ENCODE measurements around the gene SPPL3.
"Not testable (repeated sequence)": the region's sequence is repeated elsewhere in the genome, so short reads cannot be mapped to it uniquely, and the experiment has no call there.

The SPPL3 gene, protein sequence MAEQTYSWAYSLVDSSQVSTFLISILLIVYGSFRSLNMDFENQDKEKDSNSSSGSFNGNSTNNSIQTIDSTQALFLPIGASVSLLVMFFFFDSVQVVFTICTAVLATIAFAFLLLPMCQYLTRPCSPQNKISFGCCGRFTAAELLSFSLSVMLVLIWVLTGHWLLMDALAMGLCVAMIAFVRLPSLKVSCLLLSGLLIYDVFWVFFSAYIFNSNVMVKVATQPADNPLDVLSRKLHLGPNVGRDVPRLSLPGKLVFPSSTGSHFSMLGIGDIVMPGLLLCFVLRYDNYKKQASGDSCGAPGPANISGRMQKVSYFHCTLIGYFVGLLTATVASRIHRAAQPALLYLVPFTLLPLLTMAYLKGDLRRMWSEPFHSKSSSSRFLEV

DNA sequence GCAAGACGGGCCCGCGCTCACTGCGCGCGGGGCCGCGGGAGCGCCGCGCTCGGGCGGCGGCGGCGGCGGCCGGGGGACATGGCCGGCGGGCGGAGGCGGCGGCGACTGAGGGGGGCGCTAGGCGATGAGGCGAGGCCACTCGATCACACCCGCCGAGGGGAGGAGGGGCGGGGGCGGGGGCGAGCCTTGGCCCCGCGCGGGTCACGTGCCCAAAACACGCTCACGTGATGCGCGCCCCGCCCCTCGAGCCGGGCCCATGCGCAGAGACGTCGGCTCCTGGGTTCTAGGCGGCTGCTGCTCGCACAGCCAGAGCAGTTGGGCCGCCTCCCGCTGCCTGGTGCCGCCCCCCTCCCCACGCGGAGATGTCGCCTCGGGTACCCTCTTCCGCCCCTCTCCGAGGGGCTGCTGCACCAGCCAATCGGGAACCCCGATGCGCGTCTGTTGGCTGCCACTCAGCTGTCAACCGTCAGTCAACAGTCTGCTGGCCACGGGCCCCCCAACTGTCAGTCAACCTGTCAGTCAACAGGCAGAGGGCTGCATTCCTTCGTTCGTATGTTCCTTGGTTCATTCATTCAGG lies at the start of gene SPPL3:
SPPL3 (minus strand) TSS at position 162 of the 577 bp plus-strand sequence. CDS start 491 bp downstream, outside the sequence.
- TF ChIP-seq CTCF (conservative IDR thresholded peaks at IDR 0.05; ENCODE audit: low read depth): peak; percentile 32
- peak within 1 kb of the TSS; percentile 95 for H3K27ac ChIP-seq
- peak; percentile 92 for DNase-seq (ENCODE audit: low spot score)
- CTCF ChIA-PET: interaction anchor here (0.7 to 1.7 kb wide), 3 partner anchors 13 to 115 kb away, joined by 4 to 5 read pairs (median 4); no protein-coding TSS in a partner anchor
- POLR2A ChIA-PET (ENCODE audit: low non-redundant PET): interaction anchor here (0.6 kb wide), 1 partner anchor 9 kb away, joined by 3 read pairs; no protein-coding TSS in a partner anchor

DNA sequence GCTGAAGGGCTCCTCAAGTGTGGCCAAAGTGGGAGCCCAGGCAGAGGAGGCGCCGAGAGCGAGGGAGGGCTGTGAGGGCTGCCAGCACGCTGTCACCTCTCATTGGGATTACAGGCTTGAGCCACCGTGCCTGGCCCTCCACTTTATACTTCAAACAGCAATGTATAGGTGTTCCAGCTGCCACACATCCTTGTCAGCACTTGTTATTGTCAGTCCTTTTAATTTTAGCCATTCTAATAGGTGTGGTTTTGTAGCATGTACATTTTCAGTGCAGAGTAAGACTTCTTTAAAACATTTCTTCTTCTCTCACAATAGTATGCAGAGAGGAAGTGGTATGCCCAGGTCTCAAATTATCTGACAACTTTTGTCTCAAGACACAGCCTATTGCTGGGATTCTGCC lies 46.6 kb upstream of the SPPL3 start:
- no peak for DNase-seq (ENCODE audit: low spot score)
- CTCF ChIA-PET: interaction anchor here (0.5 kb wide), 1 partner anchor 76 kb away, joined by 3 read pairs; no protein-coding TSS in a partner anchor
- H3K27ac ChIP-seq: no peak overlapping the region
- no peak for TF ChIP-seq CTCF (conservative IDR thresholded peaks at IDR 0.05; ENCODE audit: low read depth)
- POLR2A ChIA-PET (ENCODE audit: low non-redundant PET): no interaction called here

- CTCF ChIA-PET: interaction anchor here (0.5 kb wide), 1 partner anchor 77 kb away, joined by 3 read pairs; no protein-coding TSS in a partner anchor
- POLR2A ChIA-PET (ENCODE audit: low non-redundant PET); DNase-seq (ENCODE audit: low spot score): not testable (repeated sequence)
Measured at GRCh38 chr12:120950260-120950799, 46.2 kb upstream of the SPPL3 start.

GRCh38 chr12:120945516-120945915 lies 41.4 kb upstream of the SPPL3 start:
- CTCF ChIA-PET: interaction anchor here (0.6 to 0.7 kb wide), 2 partner anchors 94 to 486 kb away, joined by 5 to 11 read pairs; no protein-coding TSS in a partner anchor
- POLR2A ChIA-PET (ENCODE audit: low non-redundant PET); DNase-seq (ENCODE audit: low spot score); H3K27ac ChIP-seq: not testable (repeated sequence)

More at GRCh38 chr12:120950260-120950799, 46.2 kb upstream of the SPPL3 start:
- not testable (repeated sequence) for H3K27ac ChIP-seq

GRCh38 chr12:120944645-120945217 lies 40.6 kb upstream of the SPPL3 start:
- peak; percentile 57 for TF ChIP-seq CTCF (conservative IDR thresholded peaks at IDR 0.05; ENCODE audit: low read depth)
- no peak overlapping the region for H3K27ac ChIP-seq
- POLR2A ChIA-PET (ENCODE audit: low non-redundant PET): no interaction called here
- peak; percentile 58 for DNase-seq (ENCODE audit: low spot score)
- CTCF ChIA-PET: interaction anchor here (0.7 kb wide), 4 partner anchors 54 to 486 kb away, joined by 3 to 11 read pairs (median 4); no protein-coding TSS in a partner anchor

DNA sequence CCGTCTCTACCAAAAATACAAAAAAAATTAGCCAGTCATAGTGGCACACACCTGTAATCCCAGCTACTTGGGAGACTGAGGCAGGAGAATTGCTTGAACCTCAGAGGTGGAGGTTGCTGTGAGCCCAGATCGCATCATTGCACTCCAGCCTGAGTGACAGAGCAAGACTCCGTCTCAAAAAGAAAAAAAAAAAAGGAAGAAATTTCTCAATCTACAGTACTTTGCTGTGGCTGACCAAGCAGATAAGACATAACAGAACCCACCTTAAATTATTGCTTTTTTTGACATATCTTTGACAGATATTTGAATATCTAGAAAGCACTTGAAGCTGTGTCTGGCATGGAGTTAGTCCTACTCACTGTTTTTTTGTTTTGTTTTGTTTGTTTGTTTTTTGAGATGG lies 39.3 kb upstream of the SPPL3 start:
- ChIA-PET POLR2A (ENCODE audit: low non-redundant PET) (no interaction called here), CTCF (interaction anchor here (0.6 kb wide), 2 partner anchors 30 to 43 kb away, joined by 3 to 4 read pairs; no protein-coding TSS in a partner anchor)
- TF ChIP-seq CTCF (conservative IDR thresholded peaks at IDR 0.05; ENCODE audit: low read depth): no peak
- no peak overlapping the region for H3K27ac ChIP-seq
- DNase-seq (ENCODE audit: low spot score): no peak

DNA sequence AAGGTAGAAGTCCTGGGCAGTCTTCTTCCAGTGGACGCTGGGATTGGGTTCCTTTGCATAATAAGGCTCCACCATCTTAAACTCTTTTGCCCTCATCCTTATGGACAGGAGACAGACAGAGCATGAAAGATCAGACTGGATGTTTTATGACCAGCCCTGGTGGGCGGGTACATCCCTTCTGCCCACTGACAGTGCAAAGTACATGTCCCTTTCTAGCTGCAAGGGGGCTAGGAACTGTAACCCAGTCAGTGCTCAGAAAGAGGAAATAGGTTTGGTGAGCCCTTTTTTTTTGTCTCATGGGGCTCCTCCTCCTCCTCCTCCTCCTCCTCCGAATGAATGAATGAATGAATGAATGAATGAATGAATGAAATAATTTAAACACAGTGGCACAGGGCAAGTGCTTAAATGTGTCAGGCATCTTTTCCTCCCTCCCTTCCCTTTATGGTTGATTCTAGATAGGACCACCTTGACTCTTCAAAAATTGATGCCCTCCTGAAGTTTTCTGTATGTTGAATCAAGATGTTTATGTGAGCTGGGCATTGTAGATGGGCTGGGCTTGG lies 37.8 kb upstream of the SPPL3 start:
- CTCF ChIA-PET: no interaction called here
- DNase-seq (ENCODE audit: low spot score): no peak
- TF ChIP-seq CTCF (conservative IDR thresholded peaks at IDR 0.05; ENCODE audit: low read depth): no peak
- POLR2A ChIA-PET (ENCODE audit: low non-redundant PET): no interaction called here
- H3K27ac ChIP-seq: no peak overlapping the region

All from RWPE1 (cell line).